ENCODE results near the gene TMEM59L. TPM values are rescaled to one million over a fixed set of nuclear protein-coding genes. Genes with fewer than 3 reads are reported as not detected.

Gene TMEM59L
- total RNA-seq, 1 donor from 2014 or later = 1.5 TPM

GRCh38 chr19:18651733-18652132 is 39.1 kb downstream of the TMEM59L start:
- Histone ChIP-seq H3K4me1 (peaks cover 56% of the 10 kb centered on the region), H3K27me3 (ENCODE audit: low read depth) (no peaks in the 10 kb centered on the region), H3K4me3 (no peak overlapping the region), H3K9me3 (replicated peaks) (no peaks in the 10 kb centered on the region), H3K36me3 (no peaks in the 10 kb centered on the region), H3K27ac (replicated peaks) (peak overlapping the region; percentile 92)
- no peak for DNase-seq
- no peak for TF ChIP-seq CTCF (IDR thresholded peaks at IDR 0.05; ENCODE audit: borderline replicate concordance)
- intact Hi-C loops (cut with micrococcal nuclease) = no loop called here

GRCh38 chr19:18653853-18654252 is 41.2 kb downstream of the TMEM59L start:
- H3K36me3 ChIP-seq = no peaks in the 10 kb centered on the region
- peaks cover 63% of the 10 kb centered on the region for H3K4me1 ChIP-seq
- no peak for DNase-seq
- no peaks in the 10 kb centered on the region for H3K27me3 ChIP-seq (ENCODE audit: low read depth)
- H3K9me3 ChIP-seq (replicated peaks) = no peaks in the 10 kb centered on the region
- no peak overlapping the region for H3K4me3 ChIP-seq
- H3K27ac ChIP-seq (replicated peaks) = no peak overlapping the region
- intact Hi-C loops (cut with micrococcal nuclease) = no loop called here
- no peak for TF ChIP-seq CTCF (IDR thresholded peaks at IDR 0.05; ENCODE audit: borderline replicate concordance)

GRCh38 chr19:18654469-18654868 is 41.8 kb downstream of the TMEM59L start:
- Histone ChIP-seq H3K27me3 (ENCODE audit: low read depth) (no peaks in the 10 kb centered on the region), H3K4me3 (no peak overlapping the region), H3K9me3 (replicated peaks) (no peaks in the 10 kb centered on the region), H3K4me1 (peaks cover 63% of the 10 kb centered on the region), H3K27ac (replicated peaks) (no peak overlapping the region), H3K36me3 (no peaks in the 10 kb centered on the region)
- TF ChIP-seq CTCF (IDR thresholded peaks at IDR 0.05; ENCODE audit: borderline replicate concordance) = no peak
- intact Hi-C loops (cut with micrococcal nuclease) = no loop called here
- DNase-seq = no peak

GRCh38 chr19:18655173-18655844 is 42.6 kb downstream of the TMEM59L start:
- peaks cover 63% of the 10 kb centered on the region for H3K4me1 ChIP-seq
- H3K27ac ChIP-seq (replicated peaks) = no peak overlapping the region
- no peaks in the 10 kb centered on the region for H3K9me3 ChIP-seq (replicated peaks)
- no peak overlapping the region for H3K4me3 ChIP-seq
- no peaks in the 10 kb centered on the region for H3K36me3 ChIP-seq
- intact Hi-C loops (cut with micrococcal nuclease) = no loop called here
- DNase-seq = no peak
- no peaks in the 10 kb centered on the region for H3K27me3 ChIP-seq (ENCODE audit: low read depth)
- TF ChIP-seq CTCF (IDR thresholded peaks at IDR 0.05; ENCODE audit: borderline replicate concordance) = no peak

GRCh38 chr19:18656337-18657086 is 43.8 kb downstream of the TMEM59L start:
- Histone ChIP-seq H3K4me1 (peaks cover 63% of the 10 kb centered on the region), H3K27ac (replicated peaks) (peak overlapping the region; percentile 84), H3K27me3 (ENCODE audit: low read depth) (no peaks in the 10 kb centered on the region), H3K36me3 (no peaks in the 10 kb centered on the region), H3K4me3 (no peak overlapping the region), H3K9me3 (replicated peaks) (no peaks in the 10 kb centered on the region)
- no peak for DNase-seq
- intact Hi-C loops (cut with micrococcal nuclease) = no loop called here
- TF ChIP-seq CTCF (IDR thresholded peaks at IDR 0.05; ENCODE audit: borderline replicate concordance) = no peak

All from left ventricle myocardium inferior (tissue), 1 donor.